HEK293 (cell line): ENCODE measurements around the gene PALB2.
A peak's percentile ranks its signal among the peaks of the same experiment; 100 is the strongest.

ENCODE experiments used
- EGR2 ChIP-seq: fragments of 450-650 bp; formaldehyde crosslinking; IDR thresholded peaks from 2 replicates; pipeline ENCODE4 v1.5.1; 2016; ENCODE audit warnings: low read depth, missing biosample characterization, missing genetic modification characterization
- GLI2 ChIP-seq: fragments of 450-650 bp; formaldehyde crosslinking; IDR thresholded peaks from 2 replicates; pipeline ENCODE4; 2017; ENCODE audit warnings: missing biosample characterization, missing genetic modification characterization, low read depth, borderline replicate concordance
- KLF9 ChIP-seq: fragments of 450-650 bp; formaldehyde crosslinking; IDR thresholded peaks from 2 replicates; pipeline ENCODE4 v1.5.1; 2016; ENCODE audit warnings: missing biosample characterization, missing genetic modification characterization, low read depth
- MZF1 ChIP-seq: fragments of 450-650 bp; formaldehyde crosslinking; IDR thresholded peaks from 2 replicates; pipeline ENCODE4 v1.5.1; 2017; ENCODE audit warnings: missing biosample characterization, missing genetic modification characterization, borderline replicate concordance
- OVOL3 ChIP-seq: fragments of 450-650 bp; formaldehyde crosslinking; IDR thresholded peaks from 2 replicates; pipeline ENCODE4 v1.5.1; 2016; ENCODE audit warnings: missing biosample characterization, missing genetic modification characterization
- SCRT1 ChIP-seq: fragments of 450-650 bp; formaldehyde crosslinking; IDR thresholded peaks from 2 replicates; pipeline ENCODE4 v1.5.1; 2016; ENCODE audit warnings: missing biosample characterization, missing genetic modification characterization, borderline replicate concordance
- SP2 ChIP-seq: fragments of 450-650 bp; formaldehyde crosslinking; IDR thresholded peaks from 2 replicates; pipeline ENCODE4 v1.5.1; 2016; ENCODE audit warnings: missing biosample characterization, missing genetic modification characterization
- SP3 ChIP-seq: fragments of 450-650 bp; formaldehyde crosslinking; IDR thresholded peaks from 2 replicates; pipeline ENCODE4 v1.5.1; 2016; ENCODE audit warnings: missing biosample characterization, missing genetic modification characterization
- YY1 ChIP-seq: fragments of 450-650 bp; formaldehyde crosslinking; IDR thresholded peaks from 2 replicates; pipeline ENCODE4 v1.5.1; 2018; ENCODE audit warnings: missing biosample characterization, missing genetic modification characterization
- ZBTB1 ChIP-seq: fragments of 450-650 bp; formaldehyde crosslinking; IDR thresholded peaks from 2 replicates; pipeline ENCODE4 v1.5.1; 2016; ENCODE audit warnings: missing biosample characterization, missing genetic modification characterization
- ZBTB17 ChIP-seq: fragments of 450-650 bp; formaldehyde crosslinking; IDR thresholded peaks from 2 replicates; pipeline ENCODE4 v1.5.1; 2016; ENCODE audit warnings: missing biosample characterization, missing genetic modification characterization
- ZBTB8A ChIP-seq: fragments of 450-650 bp; formaldehyde crosslinking; IDR thresholded peaks from 2 replicates; pipeline ENCODE4 v1.5.1; 2016; ENCODE audit warnings: missing biosample characterization, missing genetic modification characterization
- ZNF121 ChIP-seq: fragments of 450-650 bp; formaldehyde crosslinking; IDR thresholded peaks from 2 replicates; pipeline ENCODE4 v1.5.1; 2016; ENCODE audit warnings: missing biosample characterization, missing genetic modification characterization
- ZNF175 ChIP-seq: fragments of 450-650 bp; formaldehyde crosslinking; IDR thresholded peaks from 2 replicates; pipeline ENCODE4 v1.5.1; 2016; ENCODE audit warnings: missing biosample characterization, missing genetic modification characterization
- ZNF184 ChIP-seq: fragments of 450-650 bp; IDR thresholded peaks from 2 replicates; pipeline ENCODE4 v1.5.1; 2018; ENCODE audit warnings: missing biosample characterization, mild to moderate bottlenecking, missing genetic modification characterization
- ZNF416 ChIP-seq: fragments of 450-650 bp; formaldehyde crosslinking; IDR thresholded peaks from 2 replicates; pipeline ENCODE4 v1.5.1; 2016; ENCODE audit warnings: missing biosample characterization, missing genetic modification characterization
- ZNF433 ChIP-seq: fragments of 450-650 bp; formaldehyde crosslinking; IDR thresholded peaks from 2 replicates; pipeline ENCODE4 v1.5.1; 2016; ENCODE audit warnings: missing biosample characterization, missing genetic modification characterization, low read depth
- ZNF449 ChIP-seq: fragments of 450-650 bp; formaldehyde crosslinking; IDR thresholded peaks from 2 replicates; pipeline ENCODE4 v1.5.1; 2017; ENCODE audit warnings: missing biosample characterization, mild to moderate bottlenecking, missing genetic modification characterization, moderate library complexity
- ZNF510 ChIP-seq: fragments of 450-650 bp; formaldehyde crosslinking; IDR thresholded peaks from 2 replicates; pipeline ENCODE4 v1.5.1; 2018; ENCODE audit warnings: mild to moderate bottlenecking, missing genetic modification characterization, missing biosample characterization; ENCODE audit not compliant: insufficient replicate concordance
- ZNF518A ChIP-seq: fragments of 450-650 bp; formaldehyde crosslinking; conservative IDR thresholded peaks from 2 replicates; pipeline ENCODE4 v1.5.1; 2016; ENCODE audit warnings: low read depth, missing biosample characterization, missing genetic modification characterization
- ZNF629 ChIP-seq: fragments of 450-650 bp; formaldehyde crosslinking; IDR thresholded peaks from 2 replicates; pipeline ENCODE4 v1.5.1; 2017; ENCODE audit warnings: missing biosample characterization, missing genetic modification characterization
- ZNF670 ChIP-seq: fragments of 450-650 bp; formaldehyde crosslinking; IDR thresholded peaks from 2 replicates; pipeline ENCODE4 v1.5.1; 2016; ENCODE audit warnings: missing biosample characterization, missing genetic modification characterization, low read depth
- ZNF776 ChIP-seq: fragments of 450-650 bp; formaldehyde crosslinking; IDR thresholded peaks from 2 replicates; pipeline ENCODE4 v1.5.0; 2017; ENCODE audit warnings: missing biosample characterization, missing genetic modification characterization, borderline replicate concordance
- ZSCAN5A ChIP-seq: fragments of 450-650 bp; formaldehyde crosslinking; IDR thresholded peaks from 2 replicates; pipeline ENCODE4 v1.5.1; 2016; ENCODE audit warnings: missing biosample characterization, missing genetic modification characterization
- TF ChIP-seq, protein P1 (sequence below): fragments of 450-650 bp; formaldehyde crosslinking; IDR thresholded peaks from 2 replicates; pipeline ENCODE4 v1.5.1; 2016; ENCODE audit warnings: missing biosample characterization, missing genetic modification characterization
- TF ChIP-seq, protein P2 (sequence below): fragments of 450-650 bp; IDR thresholded peaks from 2 replicates; pipeline ENCODE4 v1.5.1; 2018; ENCODE audit warnings: missing biosample characterization, mild to moderate bottlenecking, missing genetic modification characterization
- TF ChIP-seq, protein P3 (sequence below): fragments of 450-650 bp; formaldehyde crosslinking; IDR thresholded peaks from 2 replicates; pipeline ENCODE4 v1.5.1; 2016; ENCODE audit warnings: missing biosample characterization, missing genetic modification characterization

Gene PALB2

DNA sequence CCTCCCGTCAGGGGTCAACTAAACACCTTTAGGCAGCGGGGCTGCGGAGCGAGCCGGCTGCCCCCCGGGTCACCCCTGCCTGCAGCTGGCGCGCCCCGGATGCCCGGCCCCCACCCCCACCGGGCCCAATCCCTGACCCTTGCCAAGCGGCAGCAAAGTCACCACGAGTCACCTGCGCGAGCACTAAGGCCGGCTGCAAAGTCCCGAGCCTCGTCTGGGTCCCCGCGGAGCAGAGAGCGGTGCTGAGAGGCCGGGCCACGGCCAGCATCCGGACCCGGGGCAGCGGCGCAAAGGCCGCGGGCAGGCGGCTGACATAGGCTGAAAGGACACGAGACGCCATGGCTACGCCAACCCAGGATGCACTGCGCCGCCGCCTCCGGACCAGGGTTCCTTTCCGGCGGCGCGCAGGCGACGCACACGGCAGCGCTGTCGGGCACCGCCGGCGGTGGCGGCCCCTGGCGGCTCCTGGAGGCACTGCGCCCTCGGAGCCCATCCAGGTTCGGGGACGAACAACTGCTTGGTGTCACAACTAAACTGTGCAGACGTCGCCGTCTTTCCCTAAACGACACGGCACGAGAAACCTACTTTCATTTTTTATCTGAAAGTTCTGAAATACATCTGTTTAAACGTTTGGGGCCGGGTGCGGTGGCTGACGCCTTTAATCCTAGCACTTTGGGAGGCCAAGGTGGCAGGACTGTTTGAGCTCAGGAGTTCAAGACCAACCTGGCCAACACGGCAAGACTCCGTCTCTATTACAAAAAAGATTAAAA lies 45.0 kb downstream of the PALB2 start, which contains the start of gene NDUFAB1 (continued):
- TF ChIP-seq ZNF510 (tag by site-specific recombination) (no peak), YY1 (tag by site-specific recombination) (peak; percentile 90), SCRT1 (tag by site-specific recombination) (no peak), ZNF776 (tag by site-specific recombination) (no peak), MZF1 (tag by site-specific recombination) (no peak), SP3 (tag by site-specific recombination) (0 out of 2 replicates have a peak, but pooled peaks have one; percentile 19), ZBTB1 (no peak), GLI2 (tag by site-specific recombination) (no peak), ZNF433 (tag by site-specific recombination) (no peak), ZNF518A (tag by site-specific recombination) (peak; percentile 59), ZNF175 (tag by site-specific recombination) (no peak), ZNF629 (tag by site-specific recombination) (peak; percentile 44), KLF9 (tag by site-specific recombination) (0 out of 2 replicates have a peak, but pooled peaks have one; percentile 17), SP2 (tag by site-specific recombination) (peak; percentile 32; the same call in 1 of the 2 replicates), ZBTB17 (peak; percentile 35; the same call in 1 of the 2 replicates), ZNF670 (no peak), ZNF449 (tag by site-specific recombination) (peak; percentile 32; the same call in 1 of the 2 replicates), ZNF121 (tag by site-specific recombination) (no peak), ZBTB8A (tag by site-specific recombination) (peak; percentile 34; the same call in 1 of the 2 replicates), EGR2 (tag by site-specific recombination) (peak; percentile 59), ZNF416 (tag by site-specific recombination) (no peak), OVOL3 (no peak), ZNF184 (0 out of 2 replicates have a peak, but pooled peaks have one; percentile 54), ZSCAN5A (tag by site-specific recombination) (0 out of 2 replicates have a peak, but pooled peaks have one; percentile 71)
- TF ChIP-seq, protein P1, sequence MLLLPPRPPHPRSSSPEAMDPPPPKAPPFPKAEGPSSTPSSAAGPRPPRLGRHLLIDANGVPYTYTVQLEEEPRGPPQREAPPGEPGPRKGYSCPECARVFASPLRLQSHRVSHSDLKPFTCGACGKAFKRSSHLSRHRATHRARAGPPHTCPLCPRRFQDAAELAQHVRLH: peak; percentile 53; the same call in 1 of the 2 replicates
- TF ChIP-seq, protein P2, sequence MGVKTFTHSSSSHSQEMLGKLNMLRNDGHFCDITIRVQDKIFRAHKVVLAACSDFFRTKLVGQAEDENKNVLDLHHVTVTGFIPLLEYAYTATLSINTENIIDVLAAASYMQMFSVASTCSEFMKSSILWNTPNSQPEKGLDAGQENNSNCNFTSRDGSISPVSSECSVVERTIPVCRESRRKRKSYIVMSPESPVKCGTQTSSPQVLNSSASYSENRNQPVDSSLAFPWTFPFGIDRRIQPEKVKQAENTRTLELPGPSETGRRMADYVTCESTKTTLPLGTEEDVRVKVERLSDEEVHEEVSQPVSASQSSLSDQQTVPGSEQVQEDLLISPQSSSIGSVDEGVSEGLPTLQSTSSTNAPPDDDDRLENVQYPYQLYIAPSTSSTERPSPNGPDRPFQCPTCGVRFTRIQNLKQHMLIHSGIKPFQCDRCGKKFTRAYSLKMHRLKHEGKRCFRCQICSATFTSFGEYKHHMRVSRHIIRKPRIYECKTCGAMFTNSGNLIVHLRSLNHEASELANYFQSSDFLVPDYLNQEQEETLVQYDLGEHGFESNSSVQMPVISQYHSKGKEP (tag by site-specific recombination): peak; percentile 23; the same call in 1 of the 2 replicates
- TF ChIP-seq, protein P3, sequence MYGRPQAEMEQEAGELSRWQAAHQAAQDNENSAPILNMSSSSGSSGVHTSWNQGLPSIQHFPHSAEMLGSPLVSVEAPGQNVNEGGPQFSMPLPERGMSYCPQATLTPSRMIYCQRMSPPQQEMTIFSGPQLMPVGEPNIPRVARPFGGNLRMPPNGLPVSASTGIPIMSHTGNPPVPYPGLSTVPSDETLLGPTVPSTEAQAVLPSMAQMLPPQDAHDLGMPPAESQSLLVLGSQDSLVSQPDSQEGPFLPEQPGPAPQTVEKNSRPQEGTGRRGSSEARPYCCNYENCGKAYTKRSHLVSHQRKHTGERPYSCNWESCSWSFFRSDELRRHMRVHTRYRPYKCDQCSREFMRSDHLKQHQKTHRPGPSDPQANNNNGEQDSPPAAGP: peak; percentile 48; the same call in 1 of the 2 replicates
